Mucosa of rectum (tissue), 2 donors: ENCODE measurements around the gene SNX8.

Experiments
- H3K27ac ChIP-seq, 2 donors: one replicate each; pipeline ENCODE4 v1.7.0; 2013; ENCODE audit warnings: inconsistent platforms in 2 of 2, low read depth in 2 of 2, low read length in 2 of 2
- H3K27me3 ChIP-seq, 2 donors: one replicate each; pipeline ENCODE4 v1.7.0; 2013; ENCODE audit warnings: low read length in 2 of 2; ENCODE audit not compliant: control insufficient read depth in 2 of 2, insufficient read depth in 2 of 2
- H3K36me3 ChIP-seq, 2 donors: one replicate each; pipeline ENCODE4 v1.7.0; 2013; ENCODE audit warnings: low read length in 2 of 2; ENCODE audit not compliant: control insufficient read depth in 2 of 2, insufficient read depth in 2 of 2
- H3K4me1 ChIP-seq, 2 donors: one replicate each; pipeline ENCODE4 v1.7.0; 2013; ENCODE audit warnings: low read length in 2 of 2, mild to moderate bottlenecking in 1 of 2; ENCODE audit not compliant: control insufficient read depth in 2 of 2, insufficient read depth in 2 of 2
- H3K4me3 ChIP-seq, 2 donors: one replicate each; pipeline ENCODE4 v1.7.0; 2013; ENCODE audit warnings: low read length in 2 of 2
- H3K9ac ChIP-seq, 2 donors: one replicate each; pipeline ENCODE4 v1.7.0; 2013; ENCODE audit warnings: low read length in 2 of 2, low read depth in 1 of 2, mild to moderate bottlenecking in 1 of 2
- H3K9me3 ChIP-seq, 2 donors: one replicate each; pipeline ENCODE4 v1.7.0; 2013; ENCODE audit warnings: low read length in 2 of 2; ENCODE audit not compliant: control insufficient read depth in 2 of 2
- donor health status: healthy.
- donor health status: Normal muscosa, but diverticular disease.

SNX8 gene

GRCh38 chr7:2248984-2249694 lies 65.1 kb downstream of the SNX8 start:
- Histone ChIP-seq H3K27me3 (no peaks in the 10 kb centered on the region), H3K27ac (peak overlapping the region in 1 of 2 donors; percentile 43), H3K9ac (no peak overlapping the region), H3K9me3 (no peaks in the 10 kb centered on the region), H3K4me3 (peak overlapping the region in 1 of 2 donors; percentile 14), H3K36me3 (peaks cover under 1 to 1% of the 10 kb centered on the region in 2 donors), H3K4me1 (no peaks in the 10 kb centered on the region)

- H3K4me1 ChIP-seq = peaks cover 7% of the 10 kb centered on the region in 2 donors
- H3K27me3 ChIP-seq = no peaks in the 10 kb centered on the region
- H3K4me3 ChIP-seq = no peak overlapping the region
- no peak overlapping the region for H3K27ac ChIP-seq
- H3K9ac ChIP-seq = no peak overlapping the region
- peaks cover 0 to 1% of the 10 kb centered on the region in 2 donors for H3K36me3 ChIP-seq
- H3K9me3 ChIP-seq = no peaks in the 10 kb centered on the region
Observed at GRCh38 chr7:2247141-2247995, 66.9 kb downstream of the SNX8 start.

GRCh38 chr7:2245883-2246675 lies 68.2 kb downstream of the SNX8 start:
- Histone ChIP-seq H3K9ac (no peak overlapping the region), H3K27ac (no peak overlapping the region)

GRCh38 chr7:2244404-2244995 lies 69.7 kb downstream of the SNX8 start:
- Histone ChIP-seq H3K27ac (no peak overlapping the region), H3K27me3 (no peaks in the 10 kb centered on the region), H3K4me1 (peaks cover 7 to 17% of the 10 kb centered on the region in 2 donors), H3K36me3 (no peaks in the 10 kb centered on the region), H3K4me3 (no peak overlapping the region), H3K9me3 (no peaks in the 10 kb centered on the region), H3K9ac (no peak overlapping the region)

More at GRCh38 chr7:2245883-2246675, 68.2 kb downstream of the SNX8 start:
- Histone ChIP-seq H3K9me3 (no peaks in the 10 kb centered on the region), H3K27me3 (no peaks in the 10 kb centered on the region), H3K36me3 (peaks cover 0 to 1% of the 10 kb centered on the region in 2 donors), H3K4me3 (no peak overlapping the region), H3K4me1 (peaks cover 7 to 12% of the 10 kb centered on the region in 2 donors)

- no peak overlapping the region for H3K9ac ChIP-seq
- H3K27me3 ChIP-seq = no peaks in the 10 kb centered on the region
- H3K27ac ChIP-seq = no peak overlapping the region
- H3K4me1 ChIP-seq = peaks cover 7 to 17% of the 10 kb centered on the region in 2 donors
- no peaks in the 10 kb centered on the region for H3K9me3 ChIP-seq
- no peak overlapping the region for H3K4me3 ChIP-seq
- H3K36me3 ChIP-seq = peaks cover 5% of the 10 kb centered on the region in 2 donors
Observed at GRCh38 chr7:2243458-2243857, 70.8 kb downstream of the SNX8 start.

GRCh38 chr7:2242541-2243429 lies 71.5 kb downstream of the SNX8 start:
- H3K27ac ChIP-seq = no peak overlapping the region

GRCh38 chr7:2241580-2242540 lies 72.4 kb downstream of the SNX8 start, which contains the start of the genes MRM2 and NUDT1:
Gene MRM2 (minus strand): TSS chr7:2242205. CDS start chr7:2242169, 36 bp downstream.
Gene NUDT1 (plus strand): TSS chr7:2242226. CDS start chr7:2244575, 2,349 bp downstream.
- H3K9ac ChIP-seq = peak within 1 kb of the TSS; percentile 72 to 78
- H3K9me3 ChIP-seq = no peaks in the 10 kb centered on the region
- H3K36me3 ChIP-seq = peaks cover 13 to 14% of the 10 kb centered on the region in 2 donors
- H3K4me3 ChIP-seq = peak within 1 kb of the TSS; percentile 80 to 89
- H3K4me1 ChIP-seq = peaks cover 7 to 20% of the 10 kb centered on the region in 2 donors
- no peaks in the 10 kb centered on the region for H3K27me3 ChIP-seq
- H3K27ac ChIP-seq = peak within 1 kb of the TSS in 1 of 2 donors; percentile 52

More at GRCh38 chr7:2242541-2243429, 71.5 kb downstream of the SNX8 start:
- H3K4me3 ChIP-seq = peak overlapping the region; percentile 80 to 89
- H3K9me3 ChIP-seq = no peaks in the 10 kb centered on the region
- H3K36me3 ChIP-seq = peaks cover 11% of the 10 kb centered on the region in 2 donors
- peaks cover 7 to 17% of the 10 kb centered on the region in 2 donors for H3K4me1 ChIP-seq
- peak overlapping the region; percentile 18 to 78 for H3K9ac ChIP-seq
- H3K27me3 ChIP-seq = no peaks in the 10 kb centered on the region

- no peaks in the 10 kb centered on the region for H3K9me3 ChIP-seq
- peaks cover 23 to 29% of the 10 kb centered on the region in 2 donors for H3K36me3 ChIP-seq
- H3K27me3 ChIP-seq = no peaks in the 10 kb centered on the region
- no peak overlapping the region for H3K9ac ChIP-seq
- H3K27ac ChIP-seq = no peak overlapping the region
- peaks cover 7 to 20% of the 10 kb centered on the region in 2 donors for H3K4me1 ChIP-seq
- no peak overlapping the region for H3K4me3 ChIP-seq
Observed at GRCh38 chr7:2239242-2239641, 75.0 kb downstream of the SNX8 start.
